ENCODE data around the gene GFRA1. TPM values are rescaled to one million over a fixed set of nuclear protein-coding genes. Genes with fewer than 3 reads are reported as not detected.

GFRA1 gene
- total RNA-seq, 2 experiments from 2014 or later: not detected

- no peak overlapping the region for H3K4me3 Mint-ChIP-seq
- no peaks in the 10 kb centered on the region for H3K36me3 Mint-ChIP-seq (ENCODE audit: low read depth)
- peaks cover 2% of the 10 kb centered on the region for H3K9me3 Mint-ChIP-seq
- intact Hi-C loops (cut with micrococcal nuclease): no loop called here
- no peak overlapping the region for H3K27ac Mint-ChIP-seq
- CTCF ChIA-PET: interaction anchor here (0.6 to 1.5 kb wide), 2 partner anchors 103 to 653 kb away, joined by 3 read pairs; no protein-coding TSS in a partner anchor
- peaks cover 4% of the 10 kb centered on the region for H3K27me3 Mint-ChIP-seq (ENCODE audit: low read depth)
- no peaks in the 10 kb centered on the region for H3K4me1 Mint-ChIP-seq (ENCODE audit: low read depth)
- DNase-seq: no peak
These were observed 151.1 kb downstream of the GFRA1 start for GRCh38 chr10:116121640-116122525.

GRCh38 chr10:116120688-116121455 lies 152.1 kb downstream of the GFRA1 start:
- H3K27me3 Mint-ChIP-seq (ENCODE audit: low read depth): peaks cover 4% of the 10 kb centered on the region
- CTCF ChIA-PET: interaction anchor here (1.3 to 1.5 kb wide), 2 partner anchors 9 to 102 kb away, joined by 3 to 4 read pairs; no protein-coding TSS in a partner anchor
- DNase-seq: peak; percentile 5

GRCh38 chr10:116118847-116119246 lies 154.2 kb downstream of the GFRA1 start:
- H3K27me3 Mint-ChIP-seq (ENCODE audit: low read depth): peaks cover 4% of the 10 kb centered on the region
- intact Hi-C loops (cut with micrococcal nuclease): no loop called here
- H3K36me3 Mint-ChIP-seq (ENCODE audit: low read depth): no peaks in the 10 kb centered on the region
- H3K9me3 Mint-ChIP-seq: peaks cover 2% of the 10 kb centered on the region
- H3K4me3 Mint-ChIP-seq: no peak overlapping the region
- DNase-seq: no peak
- CTCF ChIA-PET: no interaction called here
- H3K27ac Mint-ChIP-seq: no peak overlapping the region
- no peaks in the 10 kb centered on the region for H3K4me1 Mint-ChIP-seq (ENCODE audit: low read depth)

More at GRCh38 chr10:116120688-116121455, 152.1 kb downstream of the GFRA1 start:
- Mint-ChIP-seq H3K4me1 (ENCODE audit: low read depth) (no peaks in the 10 kb centered on the region), H3K36me3 (ENCODE audit: low read depth) (no peaks in the 10 kb centered on the region), H3K4me3 (no peak overlapping the region), H3K27ac (no peak overlapping the region), H3K9me3 (peaks cover 2% of the 10 kb centered on the region)
- intact Hi-C loops (cut with micrococcal nuclease): no loop called here

GRCh38 chr10:116115797-116116196 lies 157.2 kb downstream of the GFRA1 start:
- Mint-ChIP-seq H3K36me3 (ENCODE audit: low read depth) (no peaks in the 10 kb centered on the region), H3K27ac (no peak overlapping the region), H3K9me3 (peaks cover 2% of the 10 kb centered on the region), H3K27me3 (ENCODE audit: low read depth) (no peaks in the 10 kb centered on the region), H3K4me1 (ENCODE audit: low read depth) (no peaks in the 10 kb centered on the region), H3K4me3 (no peak overlapping the region)
- intact Hi-C loops (cut with micrococcal nuclease): no loop called here
- no peak for DNase-seq
- CTCF ChIA-PET: no interaction called here

GRCh38 chr10:116115036-116115641 lies 157.9 kb downstream of the GFRA1 start:
- Mint-ChIP-seq H3K4me3 (no peak overlapping the region), H3K4me1 (ENCODE audit: low read depth) (no peaks in the 10 kb centered on the region), H3K36me3 (ENCODE audit: low read depth) (no peaks in the 10 kb centered on the region), H3K9me3 (peaks cover 2% of the 10 kb centered on the region), H3K27me3 (ENCODE audit: low read depth) (no peaks in the 10 kb centered on the region), H3K27ac (no peak overlapping the region)
- no peak for DNase-seq
- intact Hi-C loops (cut with micrococcal nuclease): no loop called here
- CTCF ChIA-PET: no interaction called here

- Mint-ChIP-seq H3K4me3 (no peak overlapping the region), H3K9me3 (peaks cover 2% of the 10 kb centered on the region), H3K4me1 (ENCODE audit: low read depth) (no peaks in the 10 kb centered on the region), H3K27me3 (ENCODE audit: low read depth) (no peaks in the 10 kb centered on the region), H3K36me3 (ENCODE audit: low read depth) (no peaks in the 10 kb centered on the region), H3K27ac (no peak overlapping the region)
- intact Hi-C loops (cut with micrococcal nuclease): no loop called here
- DNase-seq: no peak
- CTCF ChIA-PET: no interaction called here
These were observed 159.1 kb downstream of the GFRA1 start for GRCh38 chr10:116113721-116114501.

GRCh38 chr10:116112232-116113231 lies 160.5 kb downstream of the GFRA1 start:
- H3K27ac Mint-ChIP-seq: no peak overlapping the region
- no peaks in the 10 kb centered on the region for H3K36me3 Mint-ChIP-seq (ENCODE audit: low read depth)
- no peak overlapping the region for H3K4me3 Mint-ChIP-seq
- intact Hi-C loops (cut with micrococcal nuclease): no loop called here
- H3K9me3 Mint-ChIP-seq: no peaks in the 10 kb centered on the region
- H3K4me1 Mint-ChIP-seq (ENCODE audit: low read depth): no peaks in the 10 kb centered on the region
- H3K27me3 Mint-ChIP-seq (ENCODE audit: low read depth): no peaks in the 10 kb centered on the region
- DNase-seq: no peak
- CTCF ChIA-PET: no interaction called here

- Mint-ChIP-seq H3K27me3 (ENCODE audit: low read depth) (no peaks in the 10 kb centered on the region), H3K36me3 (ENCODE audit: low read depth) (no peaks in the 10 kb centered on the region), H3K9me3 (no peaks in the 10 kb centered on the region), H3K4me1 (ENCODE audit: low read depth) (no peaks in the 10 kb centered on the region), H3K4me3 (no peak overlapping the region), H3K27ac (no peak overlapping the region)
- intact Hi-C loops (cut with micrococcal nuclease): no loop called here
- CTCF ChIA-PET: no interaction called here
- no peak for DNase-seq
These were observed 161.4 kb downstream of the GFRA1 start for GRCh38 chr10:116111483-116112095.

GRCh38 chr10:116110736-116111135 lies 162.3 kb downstream of the GFRA1 start:
- Mint-ChIP-seq H3K27ac (no peak overlapping the region), H3K27me3 (ENCODE audit: low read depth) (no peaks in the 10 kb centered on the region), H3K4me3 (no peak overlapping the region), H3K36me3 (ENCODE audit: low read depth) (no peaks in the 10 kb centered on the region), H3K9me3 (no peaks in the 10 kb centered on the region), H3K4me1 (ENCODE audit: low read depth) (no peaks in the 10 kb centered on the region)
- intact Hi-C loops (cut with micrococcal nuclease): no loop called here
- CTCF ChIA-PET: no interaction called here
- DNase-seq: no peak

GRCh38 chr10:116109881-116110280 lies 163.1 kb downstream of the GFRA1 start:
- Mint-ChIP-seq H3K4me1 (ENCODE audit: low read depth) (no peaks in the 10 kb centered on the region), H3K27ac (no peak overlapping the region), H3K9me3 (no peaks in the 10 kb centered on the region), H3K27me3 (ENCODE audit: low read depth) (no peaks in the 10 kb centered on the region), H3K4me3 (no peak overlapping the region), H3K36me3 (ENCODE audit: low read depth) (no peaks in the 10 kb centered on the region)
- DNase-seq: no peak
- intact Hi-C loops (cut with micrococcal nuclease): no loop called here
- CTCF ChIA-PET: no interaction called here

- Mint-ChIP-seq H3K9me3 (no peaks in the 10 kb centered on the region), H3K27me3 (ENCODE audit: low read depth) (no peaks in the 10 kb centered on the region), H3K27ac (no peak overlapping the region), H3K36me3 (ENCODE audit: low read depth) (no peaks in the 10 kb centered on the region), H3K4me3 (no peak overlapping the region), H3K4me1 (ENCODE audit: low read depth) (no peaks in the 10 kb centered on the region)
- no peak for DNase-seq
- intact Hi-C loops (cut with micrococcal nuclease): no loop called here
- CTCF ChIA-PET: no interaction called here
These were observed 163.5 kb downstream of the GFRA1 start for GRCh38 chr10:116109481-116109880.

All from activated naive CD4-positive, alpha-beta T cell treated with anti-CD3 and anti-CD28 coated beads for 36 hours (primary cell).